Activated gamma-delta T cell (primary cell): ENCODE data around the gene STAG3.
"Not testable (repeated sequence)": the region's sequence is repeated elsewhere in the genome, so short reads cannot be mapped to it uniquely, and the experiment has no call there.

ENCODE experiments used
- DNase-seq: peaks from one replicate; lab custom pipeline; 2025; lab: John Stamatoyannopoulos, UW

STAG3 gene

DNA sequence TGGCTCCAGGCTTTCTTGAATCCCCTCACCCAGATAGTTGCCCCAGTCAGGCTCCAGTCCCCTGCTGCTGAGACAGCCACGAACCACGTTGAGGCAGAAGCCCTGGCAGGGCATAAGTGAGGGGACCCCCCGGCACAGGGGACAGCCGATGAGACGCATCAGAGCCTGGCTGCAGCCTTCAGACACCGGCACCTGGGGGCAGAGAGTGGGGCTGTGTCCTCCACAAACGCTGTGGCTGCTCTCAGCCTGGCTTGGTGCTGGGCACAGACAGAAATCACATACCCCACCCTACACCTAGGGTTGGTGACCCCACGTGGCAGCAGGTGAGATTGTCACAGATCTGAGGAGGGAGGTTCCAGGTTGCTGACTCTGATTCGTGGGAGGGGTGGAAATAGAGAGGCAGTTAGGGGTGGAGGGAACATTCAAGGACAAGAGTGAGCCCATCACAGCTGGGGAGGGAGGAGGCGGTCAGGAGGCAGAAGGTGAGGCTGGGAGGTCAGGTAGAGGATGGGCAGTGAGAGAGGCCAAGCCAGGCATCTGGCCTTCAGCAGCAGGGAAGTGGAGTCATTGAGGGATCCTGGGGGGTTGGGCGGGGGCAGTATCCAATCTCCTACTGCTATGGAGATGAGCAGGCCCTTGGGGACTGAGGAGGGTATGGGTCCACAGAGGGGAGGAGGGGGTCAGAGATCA lies 3.8 kb upstream of the STAG3 start:
- DNase-seq = no peak

GRCh38 chr7:100174582-100174981 lies 3.1 kb upstream of the STAG3 start:
- no peak for DNase-seq

DNA sequence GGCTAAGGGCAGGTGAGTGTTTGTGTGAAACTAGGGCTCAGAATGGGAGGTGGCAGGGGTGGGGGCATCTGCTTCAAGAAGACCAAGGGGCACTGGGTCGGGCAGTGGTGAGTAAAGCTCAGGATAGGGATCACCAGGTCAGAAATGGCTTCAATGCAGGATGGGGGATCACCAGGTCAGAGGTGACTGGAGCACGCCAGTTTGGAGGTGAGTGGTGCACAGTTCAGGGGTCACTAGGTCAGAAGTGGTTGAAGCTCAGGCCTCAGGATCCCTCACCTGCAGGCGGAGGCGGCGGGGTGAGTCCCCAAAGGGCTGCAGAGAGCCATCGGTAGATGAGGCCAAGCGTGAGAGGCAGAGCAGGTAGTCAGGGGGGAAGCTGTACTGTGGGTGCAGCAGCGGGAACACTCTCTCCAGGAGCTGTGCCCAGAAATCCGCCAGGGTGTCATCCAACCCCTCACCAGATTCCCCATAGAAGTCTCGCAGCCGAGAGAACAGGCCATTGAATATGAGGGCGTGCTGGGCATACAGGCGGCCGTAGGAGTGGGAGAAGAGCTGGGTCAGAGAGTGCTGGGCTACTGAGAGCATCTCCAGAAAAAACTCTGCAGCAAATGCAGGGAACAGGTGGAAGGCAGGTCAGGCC lies 2.3 kb upstream of the STAG3 start:
- no peak for DNase-seq

GRCh38 chr7:100176096-100177044 lies 1.3 kb upstream of the STAG3 start:
- DNase-seq = no peak

DNA sequence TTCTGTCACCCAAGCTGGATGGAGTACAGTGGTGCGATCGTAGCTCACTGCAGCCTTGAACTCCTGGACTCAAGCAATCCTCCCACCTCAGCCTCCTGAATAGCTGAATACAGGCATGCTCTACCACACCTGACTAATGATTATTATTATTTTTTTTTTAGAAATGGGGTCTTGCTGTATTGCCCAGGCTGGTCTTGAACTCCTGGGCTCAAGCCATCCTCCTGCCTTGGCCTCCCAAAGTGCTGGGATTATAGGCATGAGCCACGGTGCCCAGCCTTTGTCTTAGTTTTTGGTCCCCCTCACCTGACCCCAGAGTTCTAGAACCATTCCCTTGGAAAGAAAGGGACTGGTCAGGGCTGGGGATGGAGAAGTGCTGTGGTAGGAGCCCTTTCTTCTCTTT lies 2.4 kb downstream of the STAG3 start:
- DNase-seq = not testable (repeated sequence)

- not testable (repeated sequence) for DNase-seq
Measured at GRCh38 chr7:100182616-100183015, 4.9 kb downstream of the STAG3 start.

- not testable (repeated sequence) for DNase-seq
Measured at GRCh38 chr7:100183090-100183489, 5.4 kb downstream of the STAG3 start.

GRCh38 chr7:100185726-100186125 lies 8.0 kb downstream of the STAG3 start:
- no peak for DNase-seq

DNA sequence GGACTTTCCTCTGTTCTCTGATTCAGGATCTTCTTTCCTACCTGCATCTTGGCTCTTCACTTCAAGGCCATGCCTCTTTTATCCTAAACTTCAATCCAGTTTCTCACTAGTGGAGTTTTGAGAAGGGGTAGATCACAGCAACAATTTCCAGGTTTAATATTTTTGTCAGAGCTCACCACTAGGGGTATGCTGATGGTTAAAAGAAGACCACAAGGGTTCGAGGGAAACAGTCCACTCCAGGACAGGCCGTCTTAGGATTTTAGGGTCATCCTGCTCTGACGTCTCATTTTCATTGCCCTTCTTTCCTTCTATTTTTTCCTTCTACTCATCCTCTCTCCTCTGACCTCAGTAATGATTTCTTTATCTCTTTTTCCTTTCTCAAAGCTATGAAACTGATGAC lies 11.3 kb downstream of the STAG3 start:
- DNase-seq = no peak

GRCh38 chr7:100190048-100190711 lies 12.5 kb downstream of the STAG3 start:
- no peak for DNase-seq

DNA sequence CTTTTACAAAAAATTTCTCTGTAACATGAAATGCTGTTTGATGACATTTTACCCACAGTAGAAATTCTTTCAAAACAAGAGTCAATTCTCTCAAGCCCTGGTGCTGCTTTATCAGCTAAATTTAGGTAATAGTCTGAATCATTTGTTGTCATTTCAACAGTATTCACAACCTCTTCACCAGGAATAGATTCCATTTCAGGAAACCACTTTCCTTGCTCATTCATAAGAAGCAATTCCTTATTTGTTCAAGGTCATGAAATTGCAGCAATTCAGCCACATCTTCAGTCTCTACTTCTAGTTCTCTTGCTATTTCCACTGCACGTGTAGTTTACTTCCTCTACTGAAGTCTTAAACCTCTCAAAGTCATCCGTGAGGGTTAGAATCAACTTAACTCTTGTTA lies 14.1 kb downstream of the STAG3 start:
- no peak for DNase-seq

DNA sequence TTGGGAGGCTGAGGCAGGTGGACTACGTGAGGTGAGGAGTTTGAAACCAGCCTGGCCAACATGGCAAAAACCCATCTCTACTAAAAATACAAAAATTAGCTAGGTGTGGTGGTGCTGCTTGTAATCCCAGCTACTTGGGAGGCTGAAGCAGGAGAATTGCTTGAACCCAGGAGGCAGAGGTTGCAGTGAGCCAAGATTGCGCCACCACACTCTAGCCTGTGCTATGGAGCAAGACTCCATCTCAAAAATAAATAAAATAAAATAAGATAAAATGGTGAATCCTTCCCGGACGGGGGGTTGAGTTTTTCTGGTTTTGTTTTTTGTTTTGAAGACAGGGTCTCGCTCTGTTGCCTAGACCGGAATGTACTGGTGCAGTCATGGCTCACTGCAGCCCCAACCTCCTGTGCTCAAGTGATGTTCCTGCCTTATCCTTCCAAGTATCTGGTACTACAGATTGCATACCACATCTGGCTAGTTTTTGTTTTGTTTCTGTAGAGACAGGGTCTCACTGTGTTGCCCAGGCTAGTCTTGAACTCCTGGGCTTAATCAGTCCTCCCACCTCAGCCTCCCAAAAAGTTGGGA lies 14.7 kb downstream of the STAG3 start:
- DNase-seq = not testable (repeated sequence)

GRCh38 chr7:100192969-100193368 lies 15.3 kb downstream of the STAG3 start:
- DNase-seq = no peak

- DNase-seq = no peak
Measured at GRCh38 chr7:100195222-100195621, 17.5 kb downstream of the STAG3 start.

DNA sequence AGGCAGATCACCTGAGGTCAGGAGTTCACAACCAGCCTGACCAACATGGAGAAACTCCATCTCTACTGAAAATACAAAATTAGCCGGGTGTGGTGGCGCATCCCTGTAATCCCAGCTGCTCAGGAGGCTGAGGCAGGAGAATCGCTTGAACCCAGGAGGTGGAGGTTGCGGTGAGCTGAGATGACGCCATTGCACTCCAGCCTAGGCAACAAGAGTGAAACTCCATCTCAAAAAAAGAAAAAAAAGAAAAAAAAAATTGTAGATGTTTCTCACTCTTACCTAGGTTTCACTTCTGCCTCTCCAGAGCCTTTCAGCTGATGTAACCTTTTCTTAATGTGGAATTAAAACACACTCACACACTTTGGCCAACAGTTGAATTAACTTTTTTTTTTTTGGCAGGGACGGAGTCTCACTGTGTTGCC lies 18.2 kb downstream of the STAG3 start:
- not testable (repeated sequence) for DNase-seq

GRCh38 chr7:100198266-100198665 lies 20.5 kb downstream of the STAG3 start:
- DNase-seq = no peak

- DNase-seq = no peak
Measured at GRCh38 chr7:100200693-100201092, 23.0 kb downstream of the STAG3 start.

GRCh38 chr7:100204454-100204853 lies 26.7 kb downstream of the STAG3 start:
- no peak for DNase-seq

DNA sequence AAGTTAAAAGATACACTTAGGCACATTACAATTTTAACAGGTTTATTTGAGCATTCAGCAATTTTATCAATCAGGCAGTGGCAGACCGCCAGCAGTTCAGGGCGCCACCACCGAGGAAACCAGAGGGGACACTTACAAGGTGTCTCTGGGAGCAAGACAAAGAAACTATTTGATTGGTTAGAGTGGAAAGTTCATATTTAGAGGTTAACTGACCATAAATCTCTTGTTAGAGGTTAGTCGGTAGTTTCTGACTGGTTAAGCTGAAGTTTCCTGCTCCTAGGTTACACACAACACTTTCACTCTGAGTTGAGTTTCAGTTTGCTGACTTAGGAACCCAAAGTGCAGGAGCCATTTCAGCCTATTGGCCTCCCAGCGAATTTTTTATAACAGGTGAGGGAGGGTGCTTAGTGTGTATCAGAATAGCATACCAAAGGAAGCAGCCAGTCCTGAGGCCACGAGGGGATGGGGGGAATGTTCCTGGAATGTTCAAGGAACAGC lies 31.2 kb downstream of the STAG3 start:
- no peak for DNase-seq

DNA sequence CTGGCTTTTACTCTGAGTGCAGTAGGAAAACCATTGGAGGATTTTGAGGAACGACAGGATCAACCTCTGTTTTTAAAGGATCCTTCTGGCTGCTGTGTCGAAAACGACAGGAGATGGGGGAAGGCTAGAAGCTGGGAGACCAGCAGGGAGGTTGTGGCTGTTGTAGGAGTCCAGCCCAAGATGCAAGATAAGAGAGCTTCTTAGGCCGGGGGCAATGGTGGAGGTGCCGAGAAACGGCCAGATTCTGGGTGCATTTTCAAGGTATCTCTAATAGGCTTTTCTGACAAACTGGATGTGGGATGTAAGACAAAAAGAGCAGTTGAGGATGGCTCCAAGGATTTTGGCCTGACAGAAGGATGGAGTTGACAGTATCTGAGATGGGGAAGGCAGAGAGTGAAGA lies 31.8 kb downstream of the STAG3 start:
- DNase-seq = no peak

DNA sequence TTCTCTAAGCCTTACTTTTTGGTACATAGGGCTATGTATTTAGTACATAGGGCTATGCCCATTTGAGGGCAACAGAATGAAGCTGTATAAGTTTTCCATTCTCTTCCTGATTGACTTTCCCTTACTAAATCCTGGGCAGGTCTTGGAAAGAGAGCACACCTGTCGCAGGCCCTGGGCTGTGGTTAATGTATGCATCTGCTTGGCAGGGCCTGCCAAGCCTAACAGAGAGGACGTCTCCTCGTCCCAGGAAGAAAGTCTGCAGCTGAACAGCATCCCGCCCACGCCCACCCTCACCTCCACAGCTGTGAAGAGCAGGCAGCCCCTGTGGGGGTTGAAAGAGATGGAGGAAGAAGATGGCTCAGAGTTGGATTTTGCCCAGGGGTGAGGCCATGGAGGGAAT lies 33.1 kb downstream of the STAG3 start:
- no peak for DNase-seq
